GM19324 (cell line): ENCODE data around the gene ACOXL.

ENCODE experiments used
- ATAC-seq: cut with Tn5 transposase; IDR thresholded peaks from one replicate; pipeline ENCODE4 v1.9.1; 2021; ENCODE audit warnings: mild to moderate bottlenecking, moderate library complexity; ENCODE audit not compliant: unreplicated experiment, low FRiP score

The ACOXL gene

GRCh38 chr2:110903548-110903947 is 171.2 kb downstream of the ACOXL start:
- no peak for ATAC-seq

GRCh38 chr2:110904116-110904778 is 171.9 kb downstream of the ACOXL start:
- no peak for ATAC-seq

- ATAC-seq = no peak
Measured at GRCh38 chr2:110904779-110905148, 172.4 kb downstream of the ACOXL start.

GRCh38 chr2:110905217-110905616 is 172.8 kb downstream of the ACOXL start:
- no peak for ATAC-seq

GRCh38 chr2:110906613-110907298 is 174.4 kb downstream of the ACOXL start:
- ATAC-seq = no peak

- no peak for ATAC-seq
Measured at GRCh38 chr2:110909501-110909900, 177.1 kb downstream of the ACOXL start.

GRCh38 chr2:110910423-110910822 is 178.1 kb downstream of the ACOXL start:
- ATAC-seq = no peak

GRCh38 chr2:110919738-110920137 is 187.4 kb downstream of the ACOXL start:
- no peak for ATAC-seq

GRCh38 chr2:110925479-110925878 is 193.1 kb downstream of the ACOXL start:
- no peak for ATAC-seq

- ATAC-seq = no peak
Measured at GRCh38 chr2:110927526-110927925, 195.2 kb downstream of the ACOXL start.

GRCh38 chr2:110929528-110929927 is 197.2 kb downstream of the ACOXL start:
- ATAC-seq = no peak

GRCh38 chr2:110931648-110932047 is 199.3 kb downstream of the ACOXL start:
- no peak for ATAC-seq

- no peak for ATAC-seq
Measured at GRCh38 chr2:110933420-110933819, 201.0 kb downstream of the ACOXL start.

GRCh38 chr2:110934948-110935347 is 202.6 kb downstream of the ACOXL start:
- no peak for ATAC-seq

GRCh38 chr2:110940376-110940910 is 208.1 kb downstream of the ACOXL start:
- no peak for ATAC-seq

- ATAC-seq = no peak
Measured at GRCh38 chr2:110941226-110941625, 208.9 kb downstream of the ACOXL start.

GRCh38 chr2:110943070-110943634 is 210.8 kb downstream of the ACOXL start:
- ATAC-seq = no peak

- no peak for ATAC-seq
Measured at GRCh38 chr2:110946902-110947301, 214.5 kb downstream of the ACOXL start.

GRCh38 chr2:110948027-110948674 is 215.8 kb downstream of the ACOXL start:
- ATAC-seq = no peak

- ATAC-seq = no peak
Measured at GRCh38 chr2:110950281-110950680, 217.9 kb downstream of the ACOXL start.

GRCh38 chr2:110955045-110955444 is 222.7 kb downstream of the ACOXL start:
- no peak for ATAC-seq
